HAP-1 (cell line): ENCODE results near the gene WDR86.

ENCODE experiments used
- DNase-seq, 2 experiments: peaks; one replicate each; pipeline ENCODE4 v3.0.0-alpha.2; 2016 to 2020; ENCODE audit warnings: low spot score in 2 of 2
- H3K27me3 ChIP-seq: fragments of 250-450 bp; sonication (Bioruptor Pico); 2 replicates; pipeline ENCODE4 v1.5.1; 2020; ENCODE audit warnings: low read depth, mild to moderate bottlenecking, moderate library complexity
- H3K36me3 ChIP-seq: fragments of 250-450 bp; sonication (Bioruptor Pico); replicated peaks from 2 replicates; pipeline ENCODE4 v1.5.1; 2020; ENCODE audit warnings: mild to moderate bottlenecking
- H3K4me1 ChIP-seq: fragments of 250-450 bp; sonication (Bioruptor Pico); 2 replicates; pipeline ENCODE4 v1.5.1; 2020; ENCODE audit warnings: mild to moderate bottlenecking
- H3K4me3 ChIP-seq: fragments of 250-450 bp; sonication (Bioruptor Pico); 2 replicates; pipeline ENCODE4 v1.5.1; 2020; ENCODE audit warnings: mild to moderate bottlenecking, moderate library complexity
- H3K9me3 ChIP-seq: fragments of 250-450 bp; sonication (Bioruptor Pico); 2 replicates; pipeline ENCODE4 v1.5.1; 2020; ENCODE audit warnings: mild to moderate bottlenecking, moderate library complexity
- in situ Hi-C: fragments of 300-500 bp; cut with MboI; formaldehyde crosslinking; loops from 3 replicates; pipeline ENCODE4 v1.14.3; 2020; ENCODE audit warnings: low sequenced_read_pairs, inconsistent platforms, mixed read lengths

WDR86 gene

GRCh38 chr7:151435971-151436370, 26.1 kb upstream of the WDR86 start:
- H3K36me3 ChIP-seq: no peaks in the 10 kb centered on the region
- H3K4me1 ChIP-seq: no peaks in the 10 kb centered on the region
- DNase-seq: no peak
- in situ Hi-C loops: no loop called here
- H3K4me3 ChIP-seq: no peak overlapping the region
- H3K27me3 ChIP-seq: no peaks in the 10 kb centered on the region
- no peaks in the 10 kb centered on the region for H3K9me3 ChIP-seq

- in situ Hi-C loops: no loop called here
- DNase-seq: no peak
Measured at GRCh38 chr7:151435103-151435916, 25.5 kb upstream of the WDR86 start.

GRCh38 chr7:151434549-151434948, 24.7 kb upstream of the WDR86 start:
- Histone ChIP-seq H3K4me3 (no peak overlapping the region), H3K9me3 (no peaks in the 10 kb centered on the region), H3K36me3 (no peaks in the 10 kb centered on the region), H3K27me3 (no peaks in the 10 kb centered on the region), H3K4me1 (no peaks in the 10 kb centered on the region)
- DNase-seq: no peak
- in situ Hi-C loops: no loop called here

More at GRCh38 chr7:151435103-151435916, 25.5 kb upstream of the WDR86 start:
- Histone ChIP-seq H3K4me3 (no peak overlapping the region), H3K9me3 (no peaks in the 10 kb centered on the region), H3K4me1 (no peaks in the 10 kb centered on the region), H3K27me3 (no peaks in the 10 kb centered on the region), H3K36me3 (no peaks in the 10 kb centered on the region)

GRCh38 chr7:151433721-151434400, 24.0 kb upstream of the WDR86 start:
- in situ Hi-C loops: no loop called here
- Histone ChIP-seq H3K9me3 (no peaks in the 10 kb centered on the region), H3K27me3 (no peaks in the 10 kb centered on the region), H3K36me3 (no peaks in the 10 kb centered on the region), H3K4me3 (no peak overlapping the region), H3K4me1 (no peaks in the 10 kb centered on the region)
- DNase-seq: no peak

- no peak for DNase-seq
Measured at GRCh38 chr7:151432658-151433521, 23.1 kb upstream of the WDR86 start.

GRCh38 chr7:151431768-151432311, 22.0 kb upstream of the WDR86 start:
- no peak overlapping the region for H3K4me3 ChIP-seq
- no peaks in the 10 kb centered on the region for H3K27me3 ChIP-seq
- no peak for DNase-seq
- in situ Hi-C loops: no loop called here
- no peaks in the 10 kb centered on the region for H3K36me3 ChIP-seq
- no peaks in the 10 kb centered on the region for H3K4me1 ChIP-seq
- H3K9me3 ChIP-seq: no peaks in the 10 kb centered on the region

More at GRCh38 chr7:151432658-151433521, 23.1 kb upstream of the WDR86 start:
- Histone ChIP-seq H3K9me3 (no peaks in the 10 kb centered on the region), H3K27me3 (no peaks in the 10 kb centered on the region), H3K36me3 (no peaks in the 10 kb centered on the region), H3K4me3 (no peak overlapping the region), H3K4me1 (no peaks in the 10 kb centered on the region)
- in situ Hi-C loops: no loop called here

GRCh38 chr7:151431281-151431767, 21.5 kb upstream of the WDR86 start:
- H3K9me3 ChIP-seq: no peaks in the 10 kb centered on the region
- H3K27me3 ChIP-seq: no peaks in the 10 kb centered on the region
- no peaks in the 10 kb centered on the region for H3K4me1 ChIP-seq
- no peak for DNase-seq
- H3K36me3 ChIP-seq: no peaks in the 10 kb centered on the region
- no peak overlapping the region for H3K4me3 ChIP-seq
- in situ Hi-C loops: no loop called here

GRCh38 chr7:151430391-151431205, 20.8 kb upstream of the WDR86 start:
- in situ Hi-C loops: no loop called here
- Histone ChIP-seq H3K36me3 (no peaks in the 10 kb centered on the region), H3K9me3 (no peaks in the 10 kb centered on the region), H3K4me1 (no peaks in the 10 kb centered on the region), H3K27me3 (no peaks in the 10 kb centered on the region), H3K4me3 (no peak overlapping the region)
- DNase-seq: no peak

GRCh38 chr7:151429560-151430331, 19.9 kb upstream of the WDR86 start:
- H3K27me3 ChIP-seq: no peaks in the 10 kb centered on the region; the same call in 1 of the 2 replicates
- no peaks in the 10 kb centered on the region for H3K9me3 ChIP-seq
- no peak overlapping the region for H3K4me3 ChIP-seq
- in situ Hi-C loops: no loop called here
- no peaks in the 10 kb centered on the region for H3K36me3 ChIP-seq
- DNase-seq: no peak
- H3K4me1 ChIP-seq: no peaks in the 10 kb centered on the region

GRCh38 chr7:151429237-151429559, 19.4 kb upstream of the WDR86 start:
- Histone ChIP-seq H3K9me3 (no peaks in the 10 kb centered on the region), H3K27me3 (no peaks in the 10 kb centered on the region; the same call in 1 of the 2 replicates), H3K4me3 (no peak overlapping the region), H3K4me1 (no peaks in the 10 kb centered on the region), H3K36me3 (no peaks in the 10 kb centered on the region)
- DNase-seq: no peak
- in situ Hi-C loops: no loop called here

GRCh38 chr7:151428378-151429236, 18.8 kb upstream of the WDR86 start:
- Histone ChIP-seq H3K4me3 (no peak overlapping the region), H3K4me1 (no peaks in the 10 kb centered on the region), H3K9me3 (no peaks in the 10 kb centered on the region), H3K36me3 (no peaks in the 10 kb centered on the region), H3K27me3 (no peaks in the 10 kb centered on the region; the same call in 1 of the 2 replicates)
- in situ Hi-C loops: no loop called here
- DNase-seq: no peak
